Caco-2 (cell line): ENCODE measurements around the gene IQCN. TPM values are rescaled to one million over a fixed set of nuclear protein-coding genes. Genes with fewer than 3 reads are reported as not detected.

Experiments used
- BruUV-seq: library from RNA; stranded (reverse); fragments of 400-500 nt; replicated peaks from 2 replicates; lab custom pipeline; 2021; lab: Mats Ljungman, UMichigan
- CTCF ChIA-PET: fragments of 300-600 bp; sonication (Branson Sonifier 250); formaldehyde crosslinking; loops from one replicate; lab custom pipeline; 2022; ENCODE audit warnings: antibody characterized with exemption; lab: Charles Lee
- POLR2A ChIA-PET: fragments of 300-600 bp; sonication (Branson Sonifier 250); formaldehyde crosslinking; loops from one replicate; lab custom pipeline; 2022; ENCODE audit warnings: antibody characterized with exemption; lab: Charles Lee
- DNase-seq, 2 experiments: peaks; one replicate each; pipeline versions ENCODE4 v3.0.0 to v3.0.0-alpha.2; 2020 to 2022
- H3K27me3 ChIP-seq: replicated peaks from 2 replicates; pipeline ENCODE4 v1.6.0; 2011; ENCODE audit warnings: low read length; ENCODE audit not compliant: control insufficient read depth, insufficient read depth
- H3K36me3 ChIP-seq: 2 replicates; pipeline ENCODE4 v1.5.1; 2011; ENCODE audit warnings: low read length; ENCODE audit not compliant: control insufficient read depth, insufficient read depth
- H3K4me1 ChIP-seq: fragments of 250-450 bp; sonication (Bioruptor Pico); 2 replicates; pipeline ENCODE4 v1.5.1; 2020; ENCODE audit warnings: mild to moderate bottlenecking
- H3K4me3 ChIP-seq: 2 replicates; pipeline ENCODE4 v1.5.1; 2011; ENCODE audit warnings: low read depth, mild to moderate bottlenecking, control low read depth, low read length
- H3K9me3 ChIP-seq: fragments of 250-450 bp; sonication (Bioruptor Pico); 2 replicates; pipeline ENCODE4 v1.5.1; 2020; ENCODE audit warnings: mild to moderate bottlenecking, moderate library complexity
- H3K27ac Mint-ChIP-seq: one replicate; pipeline ENCODE4 v1.8.0; 2022; ENCODE audit warnings: mixed read lengths; ENCODE audit not compliant: unreplicated experiment
- H3K27me3 Mint-ChIP-seq: one replicate; pipeline ENCODE4 v1.8.0; 2022; ENCODE audit warnings: mixed read lengths; ENCODE audit not compliant: insufficient read depth, unreplicated experiment
- H3K36me3 Mint-ChIP-seq: one replicate; pipeline ENCODE4 v1.8.0; 2022; ENCODE audit warnings: mild to moderate bottlenecking, mixed read lengths; ENCODE audit not compliant: insufficient read depth, unreplicated experiment
- H3K4me1 Mint-ChIP-seq: one replicate; pipeline ENCODE4 v1.8.0; 2022; ENCODE audit warnings: low read depth, mixed read lengths; ENCODE audit not compliant: unreplicated experiment
- H3K4me3 Mint-ChIP-seq: one replicate; pipeline ENCODE4 v1.8.0; 2022; ENCODE audit warnings: mild to moderate bottlenecking, moderate library complexity, mixed read lengths; ENCODE audit not compliant: unreplicated experiment
- H3K9me3 Mint-ChIP-seq: one replicate; pipeline ENCODE4 v1.8.0; 2022; ENCODE audit warnings: mixed read lengths; ENCODE audit not compliant: unreplicated experiment
- intact Hi-C: fragments of 100-400 bp; cut with micrococcal nuclease; formaldehyde crosslinking; loops from one replicate; pipeline ENCODE4 v1.10.0; 2022; ENCODE audit not compliant: unreplicated experiment
- total RNA-seq: library from RNA; stranded (reverse); gene quantifications from 2 replicates; pipeline ENCODE4 v1.2.3, GENCODE V29; 2022
- TF ChIP-seq, protein P1 (sequence below), 2 experiments: fragments of 200-600 bp in 1 of 2; IDR thresholded peaks; 1 replicate in 1 of 2; 2 replicates in 1 of 2; pipeline versions ENCODE4 v1.5.1 to v1.8.0; 2011 to 2022; ENCODE audit warnings: antibody characterized with exemption in 1 of 2, control low read depth in 1 of 2, inconsistent platforms in 1 of 2, low read depth in 1 of 2, low read length in 1 of 2, mild to moderate bottlenecking in 1 of 2, moderate library complexity in 1 of 2; ENCODE audit not compliant: insufficient read depth in 1 of 2, severe bottlenecking in 1 of 2, unreplicated experiment in 1 of 2

The IQCN gene
- total RNA-seq, 1 experiment from 2014 or later = 2.1 TPM

DNA sequence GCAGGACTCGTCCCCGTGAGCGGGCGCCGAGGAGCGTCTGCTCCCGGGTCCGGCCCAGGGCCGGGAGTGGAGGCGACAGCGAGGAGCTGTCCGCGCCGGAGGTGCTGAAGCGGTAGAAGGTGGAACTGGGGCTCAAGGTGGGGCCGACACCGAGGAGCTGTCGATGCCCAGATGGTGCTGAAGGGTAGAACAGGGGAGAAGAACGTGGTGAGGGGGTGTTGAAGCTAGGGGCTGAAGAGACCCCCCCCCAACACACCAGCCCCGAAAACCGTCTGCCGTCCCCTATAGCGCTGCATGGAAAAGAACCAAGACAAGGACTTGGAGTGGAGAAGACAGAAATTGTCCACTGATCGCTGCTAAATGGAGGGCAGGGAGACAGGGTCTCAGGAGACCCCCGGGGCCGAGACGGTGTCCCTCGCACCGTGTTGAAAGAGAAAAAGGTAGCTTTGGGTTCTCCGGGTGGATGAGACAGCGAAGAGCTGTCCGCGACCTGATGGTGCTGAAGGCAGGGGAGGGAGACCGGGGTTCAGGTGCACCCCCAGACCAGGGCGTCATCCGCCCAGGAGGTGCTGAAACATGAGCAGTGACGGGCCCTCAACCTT, 40.9 kb downstream of the IQCN start:
- no peaks in the 10 kb centered on the region for H3K27me3 ChIP-seq
- TF ChIP-seq, protein P1, sequence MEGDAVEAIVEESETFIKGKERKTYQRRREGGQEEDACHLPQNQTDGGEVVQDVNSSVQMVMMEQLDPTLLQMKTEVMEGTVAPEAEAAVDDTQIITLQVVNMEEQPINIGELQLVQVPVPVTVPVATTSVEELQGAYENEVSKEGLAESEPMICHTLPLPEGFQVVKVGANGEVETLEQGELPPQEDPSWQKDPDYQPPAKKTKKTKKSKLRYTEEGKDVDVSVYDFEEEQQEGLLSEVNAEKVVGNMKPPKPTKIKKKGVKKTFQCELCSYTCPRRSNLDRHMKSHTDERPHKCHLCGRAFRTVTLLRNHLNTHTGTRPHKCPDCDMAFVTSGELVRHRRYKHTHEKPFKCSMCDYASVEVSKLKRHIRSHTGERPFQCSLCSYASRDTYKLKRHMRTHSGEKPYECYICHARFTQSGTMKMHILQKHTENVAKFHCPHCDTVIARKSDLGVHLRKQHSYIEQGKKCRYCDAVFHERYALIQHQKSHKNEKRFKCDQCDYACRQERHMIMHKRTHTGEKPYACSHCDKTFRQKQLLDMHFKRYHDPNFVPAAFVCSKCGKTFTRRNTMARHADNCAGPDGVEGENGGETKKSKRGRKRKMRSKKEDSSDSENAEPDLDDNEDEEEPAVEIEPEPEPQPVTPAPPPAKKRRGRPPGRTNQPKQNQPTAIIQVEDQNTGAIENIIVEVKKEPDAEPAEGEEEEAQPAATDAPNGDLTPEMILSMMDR (IDR thresholded peaks at IDR 0.05; ENCODE audit: insufficient read depth in 1 of 2, low read depth in 1 of 2, low read length in 1 of 2, severe bottlenecking in 1 of 2, unreplicated experiment in 1 of 2) = no peak
- H3K9me3 Mint-ChIP-seq = no peaks in the 10 kb centered on the region
- DNase-seq = peak; percentile 59 to 77
- H3K4me1 Mint-ChIP-seq = no peaks in the 10 kb centered on the region
- H3K27me3 Mint-ChIP-seq = peaks cover 6% of the 10 kb centered on the region
- no peaks in the 10 kb centered on the region for H3K36me3 ChIP-seq
- no peak overlapping the region for H3K4me3 ChIP-seq
- H3K9me3 ChIP-seq = no peaks in the 10 kb centered on the region
- no peak overlapping the region for H3K27ac Mint-ChIP-seq
- H3K4me3 Mint-ChIP-seq = no peak overlapping the region
- intact Hi-C loops = no loop called here
- ChIA-PET POLR2A (interaction anchor here (0.6 to 1.1 kb wide), 2 partner anchors 9 to 95 kb away, joined by 3 read pairs; no protein-coding TSS in a partner anchor), CTCF (interaction anchor here (1.0 to 1.5 kb wide), 3 partner anchors 9 to 46 kb away, joined by 4 to 10 read pairs (median 5); no protein-coding TSS in a partner anchor)
- H3K4me1 ChIP-seq = 0 out of 2 replicates have a peak, but pooled peaks cover 3% of the 10 kb centered on the region
- no peaks in the 10 kb centered on the region for H3K36me3 Mint-ChIP-seq
- no TSS peak for BruUV-seq

GRCh38 chr19:18232540-18233223, 41.6 kb downstream of the IQCN start:
- 0 out of 2 replicates have a peak, but pooled peaks cover 3% of the 10 kb centered on the region for H3K4me1 ChIP-seq
- Mint-ChIP-seq H3K4me1 (no peaks in the 10 kb centered on the region), H3K9me3 (no peaks in the 10 kb centered on the region), H3K27me3 (peaks cover 6% of the 10 kb centered on the region), H3K36me3 (no peaks in the 10 kb centered on the region), H3K27ac (no peak overlapping the region), H3K4me3 (no peak overlapping the region)
- ChIA-PET CTCF (interaction anchor here (1.0 to 1.5 kb wide), 3 partner anchors 8 to 47 kb away, joined by 4 to 10 read pairs (median 5); no protein-coding TSS in a partner anchor), POLR2A (interaction anchor here (0.6 to 1.1 kb wide), 2 partner anchors 8 to 96 kb away, joined by 3 read pairs; no protein-coding TSS in a partner anchor)
- TF ChIP-seq, protein P1 (IDR thresholded peaks at IDR 0.05; ENCODE audit: insufficient read depth in 1 of 2, low read depth in 1 of 2, low read length in 1 of 2, severe bottlenecking in 1 of 2, unreplicated experiment in 1 of 2) = no peak
- no peaks in the 10 kb centered on the region for H3K9me3 ChIP-seq
- intact Hi-C loops = no loop called here
- no peak overlapping the region for H3K4me3 ChIP-seq
- BruUV-seq = no TSS peak
- H3K27me3 ChIP-seq = no peaks in the 10 kb centered on the region
- DNase-seq = no peak
- no peaks in the 10 kb centered on the region for H3K36me3 ChIP-seq

- TF ChIP-seq, protein P1 (IDR thresholded peaks at IDR 0.05; ENCODE audit: insufficient read depth in 1 of 2, low read depth in 1 of 2, low read length in 1 of 2, severe bottlenecking in 1 of 2, unreplicated experiment in 1 of 2) = no peak
- no peak overlapping the region for H3K27ac Mint-ChIP-seq
- H3K27me3 Mint-ChIP-seq = peaks cover 6% of the 10 kb centered on the region
- H3K4me3 ChIP-seq = no peak overlapping the region
- 0 out of 2 replicates have a peak, but pooled peaks cover 3% of the 10 kb centered on the region for H3K4me1 ChIP-seq
- CTCF ChIA-PET = interaction anchor here (0.6 to 1.0 kb wide), 2 partner anchors 23 to 549 kb away, joined by 3 to 5 read pairs; no protein-coding TSS in a partner anchor
- H3K27me3 ChIP-seq = no peaks in the 10 kb centered on the region
- intact Hi-C loops = no loop called here
- no peaks in the 10 kb centered on the region for H3K36me3 ChIP-seq
- no TSS peak for BruUV-seq
- no peaks in the 10 kb centered on the region for H3K4me1 Mint-ChIP-seq
- no peaks in the 10 kb centered on the region for H3K36me3 Mint-ChIP-seq
- POLR2A ChIA-PET = no interaction called here
- no peaks in the 10 kb centered on the region for H3K9me3 Mint-ChIP-seq
- no peaks in the 10 kb centered on the region for H3K9me3 ChIP-seq
- H3K4me3 Mint-ChIP-seq = no peak overlapping the region
- no peak for DNase-seq
These were observed 42.5 kb downstream of the IQCN start for GRCh38 chr19:18231775-18232174.
